ENCODE results near the gene ZNF264. TPM values are rescaled to one million over a fixed set of nuclear protein-coding genes. Genes with fewer than 3 reads are reported as not detected.
"Not testable (repeated sequence)": the region's sequence is repeated elsewhere in the genome, so short reads cannot be mapped to it uniquely, and the experiment has no call there.

ZNF264 gene
- total RNA-seq, 1 experiment from 2014 or later: 24.6 TPM

DNA sequence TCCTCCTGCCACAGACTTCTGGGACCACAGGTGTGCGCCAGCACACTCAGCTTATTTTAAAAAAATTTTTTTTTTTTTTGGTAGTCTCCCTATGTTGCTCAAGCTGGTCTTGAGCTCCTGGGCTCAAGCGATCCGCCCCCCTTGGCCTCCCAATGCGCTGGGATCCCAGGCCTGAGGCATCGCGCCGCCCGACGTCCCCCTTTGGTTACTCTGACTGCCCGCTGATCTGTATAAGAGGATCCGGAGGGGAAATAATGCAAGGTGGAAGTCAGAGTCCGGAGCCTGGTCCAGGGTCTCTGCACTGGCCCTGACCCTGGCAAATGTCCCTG, 48.6 kb downstream of the ZNF264 start:
- no peak for DNase-seq
- no peaks in the 10 kb centered on the region for H3K27me3 ChIP-seq
- no peaks in the 10 kb centered on the region for H3K9me3 ChIP-seq
- H3K36me3 ChIP-seq: peaks cover 29% of the 10 kb centered on the region
- H3K4me3 ChIP-seq: peak overlapping the region; percentile 93

DNA sequence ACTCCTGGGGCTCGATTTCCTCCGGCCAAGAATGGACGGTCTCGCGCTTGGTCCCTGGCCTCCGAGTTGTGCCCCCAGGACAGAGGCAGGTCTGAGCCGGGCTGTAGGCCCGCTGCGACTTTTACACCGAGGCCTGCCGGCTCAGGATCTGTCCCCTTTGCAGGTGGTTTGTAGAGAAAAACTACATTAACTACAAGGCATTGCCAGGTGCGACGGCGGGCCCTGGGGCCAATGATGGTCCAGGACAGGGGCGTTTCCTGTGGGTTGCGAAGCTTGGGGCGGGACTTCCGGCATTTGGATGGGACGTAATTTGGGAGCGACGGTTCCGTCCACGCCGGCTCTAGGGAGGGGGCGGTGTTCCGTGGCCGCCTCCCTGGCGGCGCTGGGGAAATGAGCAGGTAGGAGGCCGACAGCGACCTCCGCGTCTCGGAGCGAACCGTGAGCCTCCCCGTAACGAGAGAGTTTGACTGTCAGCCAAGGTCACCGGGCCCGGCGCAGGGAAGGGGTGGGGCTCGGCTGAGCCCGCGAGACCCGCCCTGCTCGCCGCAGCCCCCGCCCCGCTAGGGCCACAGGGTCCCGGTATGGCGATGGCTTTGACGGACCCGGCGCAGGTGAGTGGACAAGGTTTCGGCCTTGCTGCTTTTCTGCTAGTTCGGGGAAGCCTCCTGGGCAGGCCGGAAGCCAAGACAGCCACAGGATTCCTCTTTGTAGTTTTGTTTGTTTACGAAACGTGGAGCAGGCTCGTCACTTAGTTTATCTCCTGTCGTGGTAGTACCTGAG, 49.2 kb downstream of the ZNF264 start, which contains the start of gene ZNF805:
TSS of gene ZNF805 (plus strand) at position 322 of the 780 bp plus-strand sequence. CDS start at position 582, 260 bp downstream.
- DNase-seq: peak; percentile 95
- Histone ChIP-seq H3K9me3 (no peaks in the 10 kb centered on the region), H3K27me3 (no peaks in the 10 kb centered on the region), H3K36me3 (peaks cover 32% of the 10 kb centered on the region), H3K4me3 (peak within 1 kb of the TSS; percentile 93)

DNA sequence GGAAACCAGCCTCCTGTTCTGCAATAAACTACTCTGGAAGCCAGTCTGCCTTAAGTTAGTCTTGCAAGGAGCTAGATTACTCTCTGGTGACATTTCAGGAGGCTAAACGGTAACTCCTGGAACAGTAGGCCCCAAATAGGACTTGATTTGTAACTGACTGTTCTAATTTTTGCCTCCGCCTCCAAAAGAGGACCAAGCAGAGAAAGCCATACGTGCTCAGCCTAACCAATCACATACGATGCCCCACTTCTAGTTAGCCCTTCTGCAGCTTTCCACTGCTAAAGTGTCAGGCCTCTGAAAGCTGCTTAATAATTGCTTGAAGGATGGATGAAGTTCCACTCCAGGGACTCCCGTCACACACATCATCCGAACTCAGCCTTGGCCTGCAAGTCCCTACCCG, 49.9 kb downstream of the ZNF264 start:
- H3K36me3 ChIP-seq: peaks cover 37% of the 10 kb centered on the region
- no peak for DNase-seq
- no peaks in the 10 kb centered on the region for H3K9me3 ChIP-seq
- H3K4me3 ChIP-seq: peak overlapping the region; percentile 93
- no peaks in the 10 kb centered on the region for H3K27me3 ChIP-seq

DNA sequence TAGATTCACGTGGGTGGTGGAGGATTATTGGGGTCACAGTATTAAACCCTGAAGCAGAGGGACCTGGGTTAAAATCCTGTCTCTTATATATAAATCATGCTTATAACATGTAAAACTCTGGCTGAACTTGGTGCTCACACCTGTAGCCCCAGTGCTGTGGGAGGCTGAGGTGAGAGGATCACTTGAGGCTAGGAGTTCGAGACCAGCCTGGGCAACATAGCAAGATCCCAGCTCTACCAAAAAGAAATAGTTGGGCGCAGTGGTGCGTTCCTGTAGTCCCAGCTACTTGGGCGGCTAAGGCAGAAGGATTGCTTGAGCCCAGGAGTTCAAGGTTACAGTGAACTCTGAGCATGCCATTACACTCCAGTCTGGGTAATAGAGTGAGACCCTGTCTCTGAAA, 51.5 kb downstream of the ZNF264 start:
- peaks cover 52% of the 10 kb centered on the region for H3K36me3 ChIP-seq
- H3K4me3 ChIP-seq: no peak overlapping the region
- no peaks in the 10 kb centered on the region for H3K9me3 ChIP-seq
- no peaks in the 10 kb centered on the region for H3K27me3 ChIP-seq
- no peak for DNase-seq

DNA sequence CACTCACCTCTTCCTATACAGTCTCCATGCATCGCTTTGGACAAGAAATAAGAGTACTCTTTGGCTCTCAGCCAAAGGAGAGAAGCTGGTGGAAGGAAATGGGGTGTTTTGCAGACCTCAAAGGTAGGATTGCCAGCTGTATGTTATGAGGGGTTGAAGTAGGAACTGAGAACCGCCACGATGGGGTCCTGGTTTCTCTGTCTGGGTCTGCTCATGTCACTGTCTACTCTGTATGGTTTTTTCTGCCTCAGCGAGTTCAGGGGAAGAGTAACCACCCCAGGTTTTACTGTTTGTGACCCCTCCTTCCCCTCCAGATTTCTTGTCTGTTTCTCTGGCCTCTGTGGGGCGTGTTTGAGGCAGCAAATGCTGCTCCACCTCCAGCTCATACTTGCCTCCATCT, 53.2 kb downstream of the ZNF264 start:
- H3K4me3 ChIP-seq: no peak overlapping the region

DNA sequence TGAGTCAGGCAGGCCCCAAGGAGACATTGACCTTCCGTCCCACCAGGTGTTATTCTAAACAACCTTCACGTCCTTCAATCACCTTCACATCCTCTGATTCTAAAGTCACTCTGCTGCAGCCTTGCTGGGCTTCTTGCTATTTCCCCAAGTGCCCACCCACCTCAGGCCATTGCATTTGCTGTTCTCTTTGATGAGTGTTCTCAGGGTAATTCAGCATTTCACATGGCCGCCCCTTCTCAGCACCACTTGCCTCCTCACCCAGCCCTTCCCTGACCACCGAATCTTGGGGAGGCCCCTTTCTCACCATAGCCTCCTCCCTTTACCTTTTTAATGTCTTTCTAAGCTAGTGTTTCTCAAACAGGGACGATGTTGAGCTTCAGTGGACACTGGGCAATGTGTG, 53.8 kb downstream of the ZNF264 start:
- DNase-seq: no peak
- Histone ChIP-seq H3K4me3 (no peak overlapping the region), H3K9me3 (no peaks in the 10 kb centered on the region), H3K27me3 (no peaks in the 10 kb centered on the region), H3K36me3 (peaks cover 69% of the 10 kb centered on the region)

More for the DNA sequence above, 53.2 kb downstream of the ZNF264 start:
- Histone ChIP-seq H3K9me3 (no peaks in the 10 kb centered on the region), H3K36me3 (peaks cover 67% of the 10 kb centered on the region), H3K27me3 (no peaks in the 10 kb centered on the region)
- DNase-seq: no peak

DNA sequence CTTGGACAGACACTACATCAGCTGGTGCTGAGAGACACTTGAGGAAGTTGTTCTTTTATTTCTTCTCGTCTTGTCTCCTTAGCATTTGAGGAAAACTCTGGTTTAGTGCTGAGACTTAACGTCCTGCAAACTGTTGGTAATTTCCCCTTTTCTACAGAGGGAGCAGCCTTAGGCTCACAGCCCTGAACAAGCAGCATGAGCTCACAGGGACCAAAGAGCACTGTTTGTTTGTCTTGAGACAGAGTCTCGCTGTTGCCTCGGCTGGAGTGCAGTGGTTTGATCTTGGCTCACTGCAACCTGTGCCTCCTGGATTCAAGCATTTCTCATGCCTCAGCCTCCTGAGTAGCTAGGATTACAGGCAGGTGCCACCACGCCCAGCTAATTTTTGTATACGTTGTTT, 54.7 kb downstream of the ZNF264 start:
- no peak for DNase-seq
- Histone ChIP-seq H3K27me3 (no peaks in the 10 kb centered on the region), H3K9me3 (no peaks in the 10 kb centered on the region), H3K4me3 (no peak overlapping the region), H3K36me3 (peaks cover 74% of the 10 kb centered on the region)

DNA sequence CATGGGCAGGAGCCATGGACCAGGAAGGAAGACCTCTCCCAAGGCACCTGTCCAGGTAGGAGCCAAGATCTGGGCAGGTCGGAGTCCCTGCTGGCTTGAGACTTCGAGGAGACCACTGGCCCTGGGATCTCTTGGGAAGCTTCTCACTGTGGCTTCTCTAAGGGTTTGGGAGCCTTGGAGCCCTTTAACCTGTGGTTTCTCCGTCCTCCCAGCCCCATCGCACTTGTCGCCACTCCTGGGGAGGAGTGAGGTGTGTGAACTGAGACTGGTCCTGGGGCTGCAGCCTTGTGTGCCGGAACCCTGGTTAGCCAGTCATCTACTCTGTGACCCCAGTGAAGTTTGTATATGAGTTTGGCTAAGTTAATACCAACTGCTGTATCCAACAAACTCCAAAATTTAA, 57.3 kb downstream of the ZNF264 start:
- DNase-seq: no peak
- no peak overlapping the region for H3K4me3 ChIP-seq
- H3K27me3 ChIP-seq: no peaks in the 10 kb centered on the region
- H3K9me3 ChIP-seq: no peaks in the 10 kb centered on the region
- H3K36me3 ChIP-seq: peaks cover 84% of the 10 kb centered on the region

DNA sequence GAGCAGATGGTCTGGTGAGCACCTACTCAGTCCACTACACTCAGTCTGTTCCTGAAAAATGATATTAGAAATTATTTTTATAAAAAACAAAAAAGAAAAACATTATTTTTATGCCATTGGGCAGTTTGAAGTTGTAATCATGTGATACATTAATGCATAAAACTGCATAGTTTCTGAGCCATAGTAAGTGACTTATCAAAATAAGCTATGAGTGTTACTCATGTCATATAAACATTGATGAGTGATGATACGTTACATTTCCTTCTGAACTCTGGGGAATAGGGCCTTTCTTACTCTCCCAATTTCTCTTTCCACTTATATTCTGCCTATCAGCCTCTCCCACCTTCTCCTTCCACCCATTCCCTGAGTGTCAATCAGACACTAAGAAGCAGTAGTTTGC, 58.0 kb downstream of the ZNF264 start:
- Histone ChIP-seq H3K36me3 (peaks cover 87% of the 10 kb centered on the region), H3K4me3 (no peak overlapping the region), H3K27me3 (no peaks in the 10 kb centered on the region), H3K9me3 (no peaks in the 10 kb centered on the region)
- DNase-seq: no peak

DNA sequence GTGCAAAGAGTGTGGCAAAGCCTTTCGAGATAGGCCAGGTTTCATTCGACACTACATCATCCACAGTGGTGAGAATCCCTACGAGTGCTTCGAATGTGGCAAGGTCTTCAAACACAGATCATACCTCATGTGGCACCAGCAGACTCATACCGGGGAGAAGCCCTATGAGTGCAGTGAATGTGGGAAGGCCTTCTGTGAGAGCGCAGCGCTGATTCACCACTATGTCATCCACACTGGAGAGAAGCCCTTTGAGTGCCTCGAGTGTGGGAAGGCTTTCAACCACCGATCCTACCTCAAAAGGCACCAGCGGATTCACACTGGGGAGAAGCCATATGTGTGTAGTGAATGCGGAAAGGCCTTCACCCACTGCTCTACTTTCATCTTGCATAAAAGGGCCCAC, 62.5 kb downstream of the ZNF264 start:
- H3K9me3 ChIP-seq, H3K4me3 ChIP-seq, H3K27me3 ChIP-seq: not testable (repeated sequence)
- H3K36me3 ChIP-seq: peaks cover 67% of the 10 kb centered on the region
- DNase-seq: peak; percentile 18

DNA sequence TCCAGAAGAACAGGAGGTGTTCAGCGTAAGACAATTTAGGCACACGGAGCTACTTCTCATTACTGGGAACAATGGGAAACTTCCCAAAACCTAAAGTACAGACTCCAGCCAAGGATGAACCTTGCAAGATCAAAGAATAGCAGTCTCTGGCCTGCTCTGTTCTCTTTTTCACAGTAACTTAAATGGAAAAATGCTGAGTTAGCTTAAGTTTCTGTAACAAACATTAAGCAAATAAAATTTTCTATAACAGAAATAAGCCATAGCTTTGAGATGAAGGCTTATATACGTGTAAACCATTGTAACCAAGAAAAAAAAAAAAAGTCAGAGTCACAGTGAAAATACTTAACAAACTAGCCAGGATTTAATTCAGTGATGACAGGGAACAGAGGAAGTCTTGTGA, 70.7 kb downstream of the ZNF264 start:
- H3K27me3 ChIP-seq: no peaks in the 10 kb centered on the region
- no peak overlapping the region for H3K4me3 ChIP-seq
- H3K36me3 ChIP-seq: peaks cover 45% of the 10 kb centered on the region
- H3K9me3 ChIP-seq: no peaks in the 10 kb centered on the region
- no peak for DNase-seq

DNA sequence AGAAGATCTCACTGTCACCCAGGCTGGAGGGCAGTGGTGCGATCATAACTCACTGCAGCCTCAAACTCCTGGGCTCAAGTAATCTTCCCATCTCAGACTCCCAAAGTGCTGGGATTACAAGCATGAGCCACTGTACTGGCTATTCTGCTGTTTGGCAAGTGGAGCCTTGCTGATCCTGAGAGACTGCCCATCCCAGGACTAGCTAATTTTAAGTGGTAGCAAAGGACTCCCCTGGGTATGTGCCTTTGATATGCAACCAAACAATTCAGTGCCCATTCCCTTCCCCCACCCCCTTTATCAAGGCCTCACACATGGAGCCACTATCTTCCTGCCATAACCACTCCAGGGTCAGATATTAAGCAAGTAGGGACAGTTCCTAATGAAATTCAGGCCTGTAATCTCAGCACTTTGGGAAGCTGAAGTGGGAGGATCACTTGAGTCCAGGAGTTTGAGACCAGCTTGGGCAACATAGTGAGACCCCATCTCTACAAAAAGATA, 72.0 kb downstream of the ZNF264 start:
- no peak for DNase-seq
- Histone ChIP-seq H3K4me3 (no peak overlapping the region), H3K36me3 (peaks cover 45% of the 10 kb centered on the region), H3K27me3 (no peaks in the 10 kb centered on the region), H3K9me3 (no peaks in the 10 kb centered on the region)

DNA sequence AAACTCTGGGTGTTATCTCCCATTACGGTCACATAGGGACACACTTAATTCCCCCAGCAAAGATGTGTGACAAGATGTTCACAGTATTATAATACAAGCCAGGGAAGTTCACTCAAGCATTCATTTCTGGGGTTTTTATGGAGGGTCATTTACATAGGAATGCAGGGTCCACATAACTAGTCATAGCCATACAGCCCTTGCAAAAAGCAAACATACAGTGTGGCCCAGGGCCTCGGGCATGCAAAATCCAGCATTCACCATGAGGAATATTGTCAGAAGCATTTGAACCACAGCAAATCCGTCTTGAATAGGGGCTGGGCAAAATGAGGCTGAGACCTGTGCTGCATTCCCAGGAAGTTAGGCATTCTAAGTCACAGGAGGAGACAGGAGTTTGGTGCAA, 76.0 kb downstream of the ZNF264 start:
- Histone ChIP-seq H3K27me3 (no peaks in the 10 kb centered on the region), H3K36me3 (peaks cover 12% of the 10 kb centered on the region), H3K4me3 (no peak overlapping the region), H3K9me3 (no peaks in the 10 kb centered on the region)
- DNase-seq: no peak

DNA sequence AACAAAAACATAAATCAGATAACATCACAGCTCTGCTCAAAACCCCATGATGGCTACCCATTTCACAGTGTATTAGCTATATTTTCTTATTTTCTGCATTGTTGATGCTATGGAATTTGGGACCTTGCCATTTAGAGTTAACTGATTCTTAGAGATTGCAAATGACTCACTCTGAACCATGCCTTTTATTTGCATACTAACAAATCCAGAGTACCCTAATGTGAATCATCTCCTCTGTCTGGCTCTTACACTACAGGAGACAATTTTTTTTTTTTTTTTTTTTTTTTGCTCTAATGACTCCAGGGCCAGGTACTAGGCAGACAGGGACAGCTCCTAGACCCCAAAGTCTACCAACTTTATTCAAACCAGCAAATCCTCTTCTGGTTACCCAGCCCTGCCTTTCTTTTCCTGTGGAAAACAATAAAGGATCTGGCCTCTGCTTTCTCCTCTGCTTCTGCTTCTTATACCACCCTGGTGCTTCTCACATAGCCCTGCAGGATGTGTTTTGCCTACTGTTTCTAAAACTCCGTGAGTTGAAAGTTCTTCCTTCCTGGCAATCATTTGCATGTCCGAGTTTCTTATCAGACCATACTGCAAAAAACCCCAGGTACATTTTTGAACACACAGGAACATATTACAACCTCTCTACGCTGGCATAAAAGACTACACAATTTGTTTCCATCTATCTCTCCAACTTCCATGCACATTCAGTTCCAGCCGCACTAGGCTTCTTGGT, 78.4 kb downstream of the ZNF264 start:
- H3K36me3 ChIP-seq: peaks cover 4% of the 10 kb centered on the region
- no peak overlapping the region for H3K4me3 ChIP-seq
- DNase-seq: no peak
- H3K9me3 ChIP-seq: no peaks in the 10 kb centered on the region
- H3K27me3 ChIP-seq: no peaks in the 10 kb centered on the region

DNA sequence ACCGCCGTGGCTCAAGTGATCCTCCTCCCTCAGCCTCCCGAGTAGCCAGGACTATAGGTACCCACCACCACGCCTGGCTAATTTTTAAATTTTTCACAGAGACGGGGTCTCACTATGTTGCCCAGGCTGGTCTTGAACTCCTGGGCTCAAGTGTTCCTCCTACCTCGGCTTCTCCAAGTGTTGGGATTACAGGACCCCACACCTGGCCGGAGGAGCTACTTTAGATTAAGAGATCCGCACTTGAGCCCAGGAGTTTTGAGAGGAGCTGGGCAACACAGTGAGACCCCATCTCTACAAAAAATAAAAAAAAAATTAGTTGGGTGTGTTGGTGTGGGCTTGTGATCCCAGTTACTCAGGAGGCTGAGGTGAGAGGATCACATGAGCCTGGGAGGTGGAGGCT, 80.0 kb downstream of the ZNF264 start:
- Histone ChIP-seq H3K4me3 (no peak overlapping the region), H3K36me3 (peaks cover 4% of the 10 kb centered on the region), H3K9me3 (no peaks in the 10 kb centered on the region), H3K27me3 (no peaks in the 10 kb centered on the region)
- no peak for DNase-seq

Data from MG63 (cell line).